GM21515 (cell line): ENCODE results near the gene ARHGAP35.
"Not testable (repeated sequence)": the region's sequence is repeated elsewhere in the genome, so short reads cannot be mapped to it uniquely, and the experiment has no call there.

Source experiments
- ATAC-seq: cut with Tn5 transposase; IDR thresholded peaks from one replicate; pipeline ENCODE4 v1.9.1; 2021; ENCODE audit not compliant: unreplicated experiment

The ARHGAP35 gene

DNA sequence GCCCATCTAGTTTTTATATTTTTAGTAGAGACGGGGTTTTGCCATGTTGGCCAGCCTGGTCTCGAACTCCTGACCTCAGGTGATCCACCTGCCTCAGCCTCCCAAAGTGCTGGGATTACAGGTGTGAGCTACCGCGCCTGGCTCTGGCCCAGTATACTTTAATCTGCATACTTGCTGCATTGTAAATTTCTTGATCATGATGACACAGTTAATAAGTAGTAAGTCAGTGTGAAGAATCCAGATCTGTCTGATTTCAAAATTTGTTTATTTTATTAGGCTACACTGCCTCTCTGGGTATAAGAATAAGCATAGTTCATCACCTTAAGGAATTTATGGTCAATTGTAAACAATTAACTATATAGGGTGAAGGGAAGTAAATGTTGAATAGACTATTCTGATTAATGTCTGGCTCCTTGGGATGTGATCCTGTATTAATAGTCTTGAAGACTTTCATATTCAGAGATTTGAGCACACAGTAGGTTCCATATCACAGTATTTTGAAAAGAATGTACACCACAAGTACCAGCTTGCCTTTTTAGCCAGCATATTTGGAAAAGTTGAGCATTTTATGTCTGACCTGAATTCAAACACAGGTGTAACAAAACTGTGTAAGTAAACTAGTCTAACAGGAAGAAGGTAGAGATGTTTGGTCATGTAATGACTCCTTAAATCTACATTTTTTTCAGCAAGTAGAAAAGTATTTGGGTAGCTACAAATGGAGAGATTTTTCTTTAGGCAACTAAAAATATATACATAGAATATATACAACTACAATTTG is 7.4 kb downstream of the ARHGAP35 start:
- ATAC-seq = no peak

DNA sequence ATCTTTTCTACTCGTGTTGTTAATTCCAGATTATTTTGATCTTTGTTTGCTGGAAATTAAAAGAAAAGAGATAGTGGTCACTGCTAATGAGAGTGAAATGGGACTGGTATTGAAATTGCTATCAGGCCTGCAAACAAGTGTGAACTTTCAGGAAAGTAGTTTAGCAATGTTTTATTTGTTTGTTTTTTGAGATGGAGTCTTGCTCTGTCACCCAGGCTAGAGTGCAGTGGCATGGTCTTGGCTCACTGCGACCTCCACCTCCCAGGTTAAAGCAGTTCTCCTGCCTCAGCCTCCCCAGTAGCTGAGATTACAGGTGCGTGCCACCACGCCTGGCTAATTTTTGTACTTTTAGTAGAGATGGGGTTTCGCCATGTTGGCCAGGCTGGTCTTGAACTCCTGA is 10.4 kb downstream of the ARHGAP35 start:
- ATAC-seq = not testable (repeated sequence)

DNA sequence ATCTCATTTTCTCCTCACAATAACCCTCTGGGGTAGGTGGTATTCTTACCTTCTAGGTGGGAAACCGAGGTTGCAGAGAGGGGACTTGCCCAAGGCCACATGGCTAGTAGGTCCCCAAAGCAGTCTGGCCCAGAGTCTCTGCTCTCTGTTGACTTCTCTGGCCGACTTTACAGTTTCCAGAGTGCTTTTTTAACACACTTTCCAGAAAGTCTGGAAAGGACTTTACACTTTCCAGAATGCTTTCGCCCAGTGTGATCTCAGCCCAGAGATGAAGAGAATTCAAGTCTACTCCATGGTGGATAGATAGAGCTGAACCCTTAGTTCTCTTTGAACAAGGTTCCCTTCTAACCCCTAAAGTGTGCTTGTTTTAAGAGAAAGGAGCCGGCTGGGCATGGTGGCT is 12.2 kb downstream of the ARHGAP35 start:
- no peak for ATAC-seq

GRCh38 chr19:46875234-46875633 is 14.4 kb downstream of the ARHGAP35 start:
- no peak for ATAC-seq

GRCh38 chr19:46875657-46876056 is 14.9 kb downstream of the ARHGAP35 start:
- no peak for ATAC-seq

- ATAC-seq = no peak
Observed at GRCh38 chr19:46878613-46879375, 18.0 kb downstream of the ARHGAP35 start.

DNA sequence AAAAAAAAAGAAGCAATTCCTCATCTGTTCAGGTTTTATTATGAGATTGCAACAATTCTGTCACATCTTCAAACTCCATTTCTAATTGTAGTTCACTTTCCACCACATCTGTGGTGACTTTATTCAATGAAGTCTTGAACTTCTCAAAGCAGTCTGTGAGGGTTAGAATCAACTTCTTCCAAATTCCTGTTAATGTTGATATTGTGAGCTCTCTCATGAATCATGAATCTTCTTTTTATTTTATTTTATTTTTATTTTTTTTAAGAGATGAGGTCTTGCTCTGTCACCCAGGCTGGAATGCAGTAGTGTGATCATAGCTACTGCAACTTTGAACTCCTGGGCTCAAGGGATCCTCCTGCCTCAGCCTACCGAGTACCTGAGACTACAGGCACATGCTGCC is 19.6 kb downstream of the ARHGAP35 start:
- no peak for ATAC-seq

DNA sequence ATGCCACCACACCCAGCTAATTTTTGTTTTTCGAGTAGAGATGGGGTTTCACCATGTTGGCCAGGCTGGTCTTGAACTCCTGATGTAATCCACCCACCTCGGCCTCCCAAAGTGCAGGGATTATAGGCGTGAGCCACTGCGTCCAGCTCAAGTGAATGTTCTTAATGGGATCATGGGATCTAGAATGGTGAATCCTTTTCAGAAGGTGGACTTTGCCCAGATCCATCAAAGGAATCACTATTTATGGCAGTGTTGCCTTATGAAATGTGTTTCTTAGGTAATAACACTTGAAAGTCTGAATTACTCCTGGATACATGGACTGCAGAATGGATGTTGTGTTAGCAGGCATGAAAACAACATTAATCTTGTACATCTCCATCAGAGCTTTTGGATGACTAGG is 20.3 kb downstream of the ARHGAP35 start:
- ATAC-seq = no peak

GRCh38 chr19:46882034-46882433 is 21.2 kb downstream of the ARHGAP35 start:
- ATAC-seq = no peak

DNA sequence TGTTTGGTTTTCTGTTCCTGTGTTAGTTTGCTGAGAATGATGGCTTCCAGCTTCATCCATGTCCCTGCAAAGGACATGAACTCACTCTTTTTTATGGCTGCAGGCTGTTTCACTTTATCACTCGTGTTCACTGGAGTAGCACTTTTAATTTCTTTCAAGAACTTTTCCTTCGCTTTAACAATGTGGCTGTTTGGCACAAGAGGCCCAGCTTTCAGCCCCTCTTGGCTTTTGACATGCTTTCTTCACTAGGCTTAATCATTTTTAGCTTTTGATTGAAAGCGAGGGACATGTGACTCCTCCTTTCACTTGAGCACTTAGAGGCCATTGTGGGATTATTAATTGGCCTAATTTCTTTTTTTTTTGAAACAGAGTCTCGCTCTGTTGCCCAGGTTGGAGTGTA is 22.0 kb downstream of the ARHGAP35 start:
- ATAC-seq = not testable (repeated sequence)

- ATAC-seq = no peak
Observed at GRCh38 chr19:46885411-46885810, 24.6 kb downstream of the ARHGAP35 start.

DNA sequence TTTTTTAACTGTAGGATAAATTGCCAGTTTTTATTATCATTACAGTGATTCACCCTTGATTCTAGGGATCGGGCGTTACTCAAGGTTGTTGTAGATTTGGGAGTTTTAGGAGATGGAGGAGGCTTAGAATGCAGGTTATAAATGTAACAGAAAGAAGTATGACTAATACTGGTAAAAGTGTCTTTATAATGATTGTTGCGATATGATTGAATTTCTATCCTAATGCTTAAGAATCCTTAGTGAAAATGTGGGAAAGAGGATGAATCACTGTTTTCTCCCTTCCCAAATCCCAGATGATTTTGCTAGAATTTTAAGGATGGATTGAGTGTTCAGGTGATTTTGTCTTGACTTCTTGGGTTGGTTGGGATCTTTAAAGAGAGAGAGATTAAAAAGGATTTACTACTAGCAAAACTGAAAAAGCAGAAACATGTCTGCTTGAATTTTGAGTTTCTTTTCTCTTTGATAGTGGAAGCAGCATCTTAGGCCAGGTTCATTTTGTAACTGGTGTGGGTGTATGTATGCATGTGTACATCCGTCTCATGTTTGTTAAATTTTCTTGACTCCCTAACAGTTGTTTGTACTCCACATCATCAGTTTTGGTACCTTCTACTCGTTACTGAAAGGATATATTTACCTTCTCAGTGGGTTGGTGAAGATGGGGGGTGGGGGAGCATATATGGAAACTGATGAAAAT is 25.9 kb downstream of the ARHGAP35 start:
- no peak for ATAC-seq

GRCh38 chr19:46887240-46887782 is 26.5 kb downstream of the ARHGAP35 start:
- ATAC-seq = no peak

DNA sequence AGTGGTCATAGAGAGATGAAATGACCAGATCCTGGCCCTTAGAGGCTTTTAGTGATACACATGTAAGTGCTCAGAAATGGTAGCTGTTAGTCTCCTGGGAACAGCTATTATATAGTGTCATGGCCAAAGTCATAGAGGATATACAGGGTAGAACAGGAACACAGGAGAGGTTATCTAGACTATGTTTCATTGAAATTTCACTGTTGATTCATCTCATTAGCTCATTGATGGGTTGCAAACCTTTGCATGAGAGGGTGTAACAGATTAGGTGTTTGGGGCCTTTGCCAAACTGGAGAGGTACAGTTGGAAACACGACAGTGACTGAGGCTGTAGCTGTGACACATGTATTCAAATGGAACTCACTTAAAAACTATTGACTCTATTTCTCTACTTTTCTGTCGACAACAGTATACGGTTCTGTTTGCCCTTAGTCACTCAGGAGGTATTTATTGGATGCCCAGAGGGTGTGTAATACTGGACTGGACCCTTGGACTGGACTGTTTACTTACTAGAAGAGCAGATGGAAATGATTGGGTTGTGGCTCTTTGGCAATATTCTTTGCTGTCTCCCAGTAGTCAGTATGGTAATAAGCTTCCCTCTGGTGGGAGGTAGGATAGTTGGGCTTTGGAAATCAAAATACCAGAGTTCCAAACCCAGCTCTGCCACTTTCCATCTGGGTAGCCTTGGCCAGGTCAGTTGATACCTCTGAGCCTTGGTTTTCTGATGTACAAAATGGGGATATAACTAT is 29.8 kb downstream of the ARHGAP35 start:
- no peak for ATAC-seq

GRCh38 chr19:46892252-46893179 is 31.7 kb downstream of the ARHGAP35 start:
- ATAC-seq = no peak

- ATAC-seq = no peak
Observed at GRCh38 chr19:46896076-46896794, 35.4 kb downstream of the ARHGAP35 start.

- ATAC-seq = no peak
Observed at GRCh38 chr19:46898731-46899130, 37.9 kb downstream of the ARHGAP35 start.

DNA sequence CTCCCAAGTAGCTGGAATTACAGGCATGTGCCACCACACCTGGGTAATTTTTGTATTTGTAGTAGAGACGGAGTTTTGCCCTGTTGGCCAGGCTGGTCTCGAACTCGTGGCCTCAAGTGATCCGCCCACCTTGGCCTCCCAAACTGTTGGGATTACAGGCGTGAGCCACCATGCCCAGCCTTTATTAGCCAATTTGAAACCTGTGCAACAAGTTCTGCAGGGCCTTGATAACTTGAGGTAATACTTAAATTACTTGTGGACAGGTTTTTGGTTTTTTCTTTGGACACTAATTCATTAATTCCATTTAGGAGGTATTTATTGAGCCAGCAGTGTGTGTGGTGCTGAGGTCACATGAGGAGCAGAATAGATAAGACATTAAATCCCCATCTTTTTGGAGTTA is 39.5 kb downstream of the ARHGAP35 start:
- no peak for ATAC-seq
